ENCODE data around the gene KCNE1.

Gene KCNE1

GRCh38 chr21:34519694-34520093, 7.7 kb upstream of the KCNE1 start:
- H3K27me3 ChIP-seq (ENCODE audit: insufficient read depth, low read length, poor library complexity, severe bottlenecking), result no peaks in the 10 kb centered on the region
- H4K20me1 ChIP-seq (ENCODE audit: insufficient read depth, low read length, poor library complexity, severe bottlenecking), result no peaks in the 10 kb centered on the region
- no peaks in the 10 kb centered on the region for H3F3A ChIP-seq (ENCODE audit: low read depth)
- no peak overlapping the region for H3K4me3 ChIP-seq (ENCODE audit: low read length, poor library complexity, severe bottlenecking)
- peaks cover 8% of the 10 kb centered on the region for H3K4me1 ChIP-seq (ENCODE audit: insufficient read depth, low read length, poor library complexity, severe bottlenecking)
- H3K9me3 ChIP-seq (ENCODE audit: insufficient read depth, low read depth, low read length), result no peaks in the 10 kb centered on the region
- H3K4me2 ChIP-seq (ENCODE audit: low read depth, low read length, poor library complexity, severe bottlenecking), result no peak overlapping the region
- H3K36me3 ChIP-seq (ENCODE audit: insufficient read depth, low read length), result peaks cover 16% of the 10 kb centered on the region; the same call in 1 of the 2 replicates
- H3K9ac ChIP-seq (ENCODE audit: low read depth, low read length, poor library complexity, severe bottlenecking), result no peak overlapping the region
- no peaks in the 10 kb centered on the region for H3K79me2 ChIP-seq (ENCODE audit: insufficient read depth, low read length)
- H3K9me2 ChIP-seq (replicated peaks; ENCODE audit: low read depth, low read length), result no peaks in the 10 kb centered on the region
- TF ChIP-seq EZH2phosphoT487 (IDR thresholded peaks at IDR 0.05; ENCODE audit: borderline replicate concordance), result no peak
- TF ChIP-seq CTCF (conservative IDR thresholded peaks at IDR 0.05; ENCODE audit: low read length), result no peak
- no peak overlapping the region for H2AFZ ChIP-seq (ENCODE audit: low read length)

DNA sequence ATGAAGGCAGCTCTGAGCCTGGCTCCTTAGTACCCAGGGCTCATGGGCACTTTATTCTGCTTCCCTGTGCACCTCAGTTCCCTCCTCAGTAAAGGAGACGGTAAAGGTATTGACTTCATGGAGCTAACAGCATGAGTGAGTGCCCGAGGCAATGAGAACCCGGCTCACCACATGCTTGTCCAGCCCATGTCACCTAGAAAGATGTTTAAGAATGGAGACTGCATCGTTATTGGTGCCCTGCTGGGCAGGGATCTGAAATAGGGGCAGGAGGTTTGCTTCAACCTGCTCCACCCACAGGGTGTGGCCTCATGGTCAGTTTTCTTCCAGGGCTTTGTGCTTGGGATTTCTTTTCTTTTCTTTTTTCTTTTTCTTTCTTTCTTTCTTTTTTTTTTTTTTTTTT, 7.0 kb upstream of the KCNE1 start:
- TF ChIP-seq CTCF (conservative IDR thresholded peaks at IDR 0.05; ENCODE audit: low read length), result no peak
- TF ChIP-seq EZH2phosphoT487 (IDR thresholded peaks at IDR 0.05; ENCODE audit: borderline replicate concordance), result no peak
- peaks cover 16% of the 10 kb centered on the region; the same call in 1 of the 2 replicates for H3K36me3 ChIP-seq (ENCODE audit: insufficient read depth, low read length)
- no peaks in the 10 kb centered on the region for H4K20me1 ChIP-seq (ENCODE audit: insufficient read depth, low read length, poor library complexity, severe bottlenecking)
- no peaks in the 10 kb centered on the region for H3K9me3 ChIP-seq (ENCODE audit: insufficient read depth, low read depth, low read length)
- no peak overlapping the region for H3K4me3 ChIP-seq (ENCODE audit: low read length, poor library complexity, severe bottlenecking)
- no peaks in the 10 kb centered on the region for H3K9me2 ChIP-seq (replicated peaks; ENCODE audit: low read depth, low read length)
- no peaks in the 10 kb centered on the region for H3K79me2 ChIP-seq (ENCODE audit: insufficient read depth, low read length)
- H3K27me3 ChIP-seq (ENCODE audit: insufficient read depth, low read length, poor library complexity, severe bottlenecking), result no peaks in the 10 kb centered on the region
- peaks cover 8% of the 10 kb centered on the region for H3K4me1 ChIP-seq (ENCODE audit: insufficient read depth, low read length, poor library complexity, severe bottlenecking)
- no peak overlapping the region for H3K4me2 ChIP-seq (ENCODE audit: low read depth, low read length, poor library complexity, severe bottlenecking)
- no peak overlapping the region for H3K9ac ChIP-seq (ENCODE audit: low read depth, low read length, poor library complexity, severe bottlenecking)
- H3F3A ChIP-seq (ENCODE audit: low read depth), result no peaks in the 10 kb centered on the region
- no peak overlapping the region for H2AFZ ChIP-seq (ENCODE audit: low read length)

GRCh38 chr21:34518301-34518700, 6.3 kb upstream of the KCNE1 start:
- H3K36me3 ChIP-seq (ENCODE audit: insufficient read depth, low read length), result peaks cover 16% of the 10 kb centered on the region; the same call in 1 of the 2 replicates
- TF ChIP-seq EZH2phosphoT487 (IDR thresholded peaks at IDR 0.05; ENCODE audit: borderline replicate concordance) (no peak), CTCF (conservative IDR thresholded peaks at IDR 0.05; ENCODE audit: low read length) (no peak)
- H2AFZ ChIP-seq (ENCODE audit: low read length), result no peak overlapping the region
- no peaks in the 10 kb centered on the region for H4K20me1 ChIP-seq (ENCODE audit: insufficient read depth, low read length, poor library complexity, severe bottlenecking)
- no peaks in the 10 kb centered on the region for H3K79me2 ChIP-seq (ENCODE audit: insufficient read depth, low read length)
- H3K4me2 ChIP-seq (ENCODE audit: low read depth, low read length, poor library complexity, severe bottlenecking), result no peak overlapping the region
- no peaks in the 10 kb centered on the region for H3K9me2 ChIP-seq (replicated peaks; ENCODE audit: low read depth, low read length)
- peaks cover 8% of the 10 kb centered on the region for H3K4me1 ChIP-seq (ENCODE audit: insufficient read depth, low read length, poor library complexity, severe bottlenecking)
- no peaks in the 10 kb centered on the region for H3K27me3 ChIP-seq (ENCODE audit: insufficient read depth, low read length, poor library complexity, severe bottlenecking)
- H3K4me3 ChIP-seq (ENCODE audit: low read length, poor library complexity, severe bottlenecking), result no peak overlapping the region
- H3K9ac ChIP-seq (ENCODE audit: low read depth, low read length, poor library complexity, severe bottlenecking), result no peak overlapping the region
- H3F3A ChIP-seq (ENCODE audit: low read depth), result no peaks in the 10 kb centered on the region
- no peaks in the 10 kb centered on the region for H3K9me3 ChIP-seq (ENCODE audit: insufficient read depth, low read depth, low read length)
